MCF 10A (cell line): ENCODE results near the gene LOXL4. TPM values are rescaled to one million over a fixed set of nuclear protein-coding genes. Genes with fewer than 3 reads are reported as not detected.

Experiments used
- BruUV-seq: library from RNA; stranded (reverse); fragments of 400-500 nt; replicated peaks from 2 replicates; lab custom pipeline; 2021; lab: Mats Ljungman, UMichigan
- CTCF ChIA-PET: fragments of 300-600 bp; sonication (Branson Sonifier 250); formaldehyde crosslinking; extraction: SDS; loops from one replicate; lab custom pipeline; 2021; ENCODE audit warnings: antibody characterized with exemption, inconsistent platforms; lab: Yijun Ruan, JAX
- POLR2A ChIA-PET: fragments of 300-600, 350-650 bp; sonication (Branson Sonifier 250); formaldehyde crosslinking; extraction: SDS; loops from one replicate; lab custom pipeline; 2020; ENCODE audit warnings: antibody characterized with exemption, inconsistent platforms; lab: Yijun Ruan, JAX
- DNase-seq: peaks from one replicate; pipeline ENCODE4 v3.0.0-alpha.2; 2018; ENCODE audit not compliant: unreplicated experiment
- H3K27ac Mint-ChIP-seq: one replicate; pipeline ENCODE4 v1.8.0; 2022; ENCODE audit warnings: mild to moderate bottlenecking, low read depth, mixed read lengths; ENCODE audit not compliant: unreplicated experiment
- H3K27me3 Mint-ChIP-seq: one replicate; pipeline ENCODE4 v1.8.0; 2022; ENCODE audit warnings: mixed read lengths; ENCODE audit not compliant: insufficient read depth, unreplicated experiment
- H3K36me3 Mint-ChIP-seq: one replicate; pipeline ENCODE4 v1.8.0; 2022; ENCODE audit warnings: mild to moderate bottlenecking, moderate library complexity, mixed read lengths; ENCODE audit not compliant: insufficient read depth, unreplicated experiment
- H3K4me1 Mint-ChIP-seq: one replicate; pipeline ENCODE4 v1.8.0; 2022; ENCODE audit warnings: mixed read lengths; ENCODE audit not compliant: insufficient read depth, unreplicated experiment
- H3K4me3 Mint-ChIP-seq: one replicate; pipeline ENCODE4 v1.8.0; 2022; ENCODE audit warnings: mild to moderate bottlenecking, moderate library complexity, mixed read lengths; ENCODE audit not compliant: unreplicated experiment
- H3K9me3 Mint-ChIP-seq: one replicate; pipeline ENCODE4 v1.8.0; 2022; ENCODE audit warnings: mixed read lengths; ENCODE audit not compliant: unreplicated experiment
- CTCF ChIP-seq: fragments of 200-600 bp; IDR thresholded peaks from one replicate; pipeline ENCODE4 v1.8.0; 2022; ENCODE audit warnings: antibody characterized with exemption, mild to moderate bottlenecking; ENCODE audit not compliant: unreplicated experiment
- intact Hi-C: fragments of 100-400 bp; cut with micrococcal nuclease; formaldehyde crosslinking; loops from 2 replicates; pipeline ENCODE4 v1.14.1; 2022
- total RNA-seq: library from RNA; stranded (reverse); gene quantifications from 2 replicates; pipeline ENCODE4 v1.2.3, GENCODE V29; 2022

LOXL4 gene
- total RNA-seq, 1 experiment from 2014 or later, result not detected

GRCh38 chr10:98270073-98270740 lies 2.2 kb upstream of the LOXL4 start:
- Mint-ChIP-seq H3K27me3 (no peaks in the 10 kb centered on the region), H3K4me3 (no peak overlapping the region), H3K36me3 (no peaks in the 10 kb centered on the region), H3K9me3 (no peaks in the 10 kb centered on the region), H3K4me1 (peaks cover 17% of the 10 kb centered on the region), H3K27ac (no peak overlapping the region)
- POLR2A ChIA-PET, result interaction anchor here (1.1 to 1.6 kb wide), 2 partner anchors 11 to 22 kb away, joined by 4 read pairs; no protein-coding TSS in a partner anchor
- no peak for DNase-seq
- BruUV-seq, result no TSS peak
- no peak for TF ChIP-seq CTCF
- intact Hi-C loops, result no loop called here
- CTCF ChIA-PET, result interaction anchor here (1.3 to 2.9 kb wide), 2 partner anchors 24 to 39 kb away, joined by 3 to 10 read pairs; no protein-coding TSS in a partner anchor

GRCh38 chr10:98269435-98269912 lies 1.5 kb upstream of the LOXL4 start:
- no peaks in the 10 kb centered on the region for H3K27me3 Mint-ChIP-seq

GRCh38 chr10:98268694-98269431 lies 869 bp upstream of the LOXL4 start:
- Mint-ChIP-seq H3K4me1 (peaks cover 22% of the 10 kb centered on the region), H3K27ac (no peak overlapping the region), H3K27me3 (no peaks in the 10 kb centered on the region), H3K9me3 (no peaks in the 10 kb centered on the region), H3K4me3 (no peak overlapping the region), H3K36me3 (no peaks in the 10 kb centered on the region)
- DNase-seq, result no peak
- CTCF ChIA-PET, result interaction anchor here (1.6 to 2.9 kb wide), 2 partner anchors 40 kb away, joined by 6 to 10 read pairs; no protein-coding TSS in a partner anchor
- no TSS peak for BruUV-seq
- TF ChIP-seq CTCF, result no peak
- intact Hi-C loops, result loop anchor here (10.0 kb wide), 1 partner anchor 196 kb away; no protein-coding TSS in a partner anchor
- POLR2A ChIA-PET, result interaction anchor here (1.1 to 1.6 kb wide), 2 partner anchors 13 to 23 kb away, joined by 4 read pairs; no protein-coding TSS in a partner anchor

More at GRCh38 chr10:98269435-98269912, 1.5 kb upstream of the LOXL4 start:
- ChIA-PET POLR2A (interaction anchor here (1.1 to 1.6 kb wide), 2 partner anchors 12 to 22 kb away, joined by 4 read pairs; no protein-coding TSS in a partner anchor), CTCF (interaction anchor here (2.9 kb wide), 1 partner anchor 40 kb away, joined by 10 read pairs; no protein-coding TSS in a partner anchor)
- intact Hi-C loops, result loop anchor here (10.0 kb wide), 1 partner anchor 195 kb away; no protein-coding TSS in a partner anchor
- DNase-seq, result peak; percentile 75
- Mint-ChIP-seq H3K9me3 (no peaks in the 10 kb centered on the region), H3K4me3 (no peak overlapping the region), H3K36me3 (no peaks in the 10 kb centered on the region), H3K27ac (no peak overlapping the region), H3K4me1 (peaks cover 17% of the 10 kb centered on the region)
- no TSS peak for BruUV-seq
- TF ChIP-seq CTCF, result no peak
